ENCODE results near the gene ART1.

DNA sequence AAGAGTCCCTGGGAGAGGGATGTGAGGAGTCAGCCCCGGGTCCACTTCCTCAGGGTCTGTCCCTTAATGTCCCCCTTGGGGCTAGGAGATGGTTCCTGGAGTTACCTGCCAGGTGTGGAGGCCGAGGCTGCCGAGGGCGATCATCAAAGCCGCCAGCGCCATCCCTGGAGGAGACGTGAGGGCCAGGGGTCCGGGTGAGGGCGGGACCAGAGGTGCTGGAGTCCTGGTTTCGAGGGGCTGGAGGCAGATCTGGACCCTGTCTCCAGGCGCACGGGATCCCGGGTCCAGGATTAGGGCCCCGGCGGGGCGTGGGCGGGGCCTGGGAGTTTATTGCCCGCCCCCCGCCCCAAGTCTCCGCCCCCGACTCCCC is 3.2 kb upstream of the ART1 start, which contains the start of gene ART5:
- TF ChIP-seq EZH2 (IDR thresholded peaks at IDR 0.05; ENCODE audit: low read length, unreplicated experiment) (no peak), EZH2phosphoT487 (IDR thresholded peaks at IDR 0.05; ENCODE audit: borderline replicate concordance, low read length) (no peak)
- TF ChIP-seq, protein P1, sequence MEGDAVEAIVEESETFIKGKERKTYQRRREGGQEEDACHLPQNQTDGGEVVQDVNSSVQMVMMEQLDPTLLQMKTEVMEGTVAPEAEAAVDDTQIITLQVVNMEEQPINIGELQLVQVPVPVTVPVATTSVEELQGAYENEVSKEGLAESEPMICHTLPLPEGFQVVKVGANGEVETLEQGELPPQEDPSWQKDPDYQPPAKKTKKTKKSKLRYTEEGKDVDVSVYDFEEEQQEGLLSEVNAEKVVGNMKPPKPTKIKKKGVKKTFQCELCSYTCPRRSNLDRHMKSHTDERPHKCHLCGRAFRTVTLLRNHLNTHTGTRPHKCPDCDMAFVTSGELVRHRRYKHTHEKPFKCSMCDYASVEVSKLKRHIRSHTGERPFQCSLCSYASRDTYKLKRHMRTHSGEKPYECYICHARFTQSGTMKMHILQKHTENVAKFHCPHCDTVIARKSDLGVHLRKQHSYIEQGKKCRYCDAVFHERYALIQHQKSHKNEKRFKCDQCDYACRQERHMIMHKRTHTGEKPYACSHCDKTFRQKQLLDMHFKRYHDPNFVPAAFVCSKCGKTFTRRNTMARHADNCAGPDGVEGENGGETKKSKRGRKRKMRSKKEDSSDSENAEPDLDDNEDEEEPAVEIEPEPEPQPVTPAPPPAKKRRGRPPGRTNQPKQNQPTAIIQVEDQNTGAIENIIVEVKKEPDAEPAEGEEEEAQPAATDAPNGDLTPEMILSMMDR (conservative IDR thresholded peaks at IDR 0.05; ENCODE audit: low read depth, low read length), result no peak

Data from PC-3 (cell line).